ENCODE data around the gene IFT52.
"Not testable (repeated sequence)": the region's sequence is repeated elsewhere in the genome, so short reads cannot be mapped to it uniquely, and the experiment has no call there.

IFT52 gene

DNA sequence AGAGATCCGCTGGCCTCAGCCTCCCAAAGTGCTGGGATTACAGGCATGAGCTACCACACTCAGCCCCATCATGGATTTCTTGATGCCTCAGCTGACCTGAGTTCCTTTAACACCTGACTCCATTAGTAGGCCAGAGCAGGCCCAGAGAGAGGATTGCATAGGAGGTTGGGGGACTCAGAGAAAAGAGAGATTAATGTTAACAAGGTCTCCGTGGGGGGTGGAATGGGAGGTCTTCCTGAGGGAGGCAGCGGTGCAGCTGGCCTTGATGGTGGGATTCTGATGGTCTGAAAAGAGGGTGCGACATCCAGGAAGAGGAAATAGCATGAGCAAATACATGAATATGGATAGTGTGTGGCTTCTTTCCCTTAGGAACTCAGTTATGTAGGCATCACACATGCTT, 22.0 kb upstream of the IFT52 start:
- DNase-seq (ENCODE audit: low spot score): no peak

GRCh38 chr20:43569282-43569681, 21.5 kb upstream of the IFT52 start:
- DNase-seq (ENCODE audit: low spot score): no peak

- DNase-seq (ENCODE audit: low spot score): no peak
Measured at GRCh38 chr20:43570496-43570895, 20.2 kb upstream of the IFT52 start.

GRCh38 chr20:43571310-43571709, 19.4 kb upstream of the IFT52 start:
- DNase-seq (ENCODE audit: low spot score): no peak

- DNase-seq (ENCODE audit: low spot score): no peak
Measured at GRCh38 chr20:43571771-43572170, 19.0 kb upstream of the IFT52 start.

DNA sequence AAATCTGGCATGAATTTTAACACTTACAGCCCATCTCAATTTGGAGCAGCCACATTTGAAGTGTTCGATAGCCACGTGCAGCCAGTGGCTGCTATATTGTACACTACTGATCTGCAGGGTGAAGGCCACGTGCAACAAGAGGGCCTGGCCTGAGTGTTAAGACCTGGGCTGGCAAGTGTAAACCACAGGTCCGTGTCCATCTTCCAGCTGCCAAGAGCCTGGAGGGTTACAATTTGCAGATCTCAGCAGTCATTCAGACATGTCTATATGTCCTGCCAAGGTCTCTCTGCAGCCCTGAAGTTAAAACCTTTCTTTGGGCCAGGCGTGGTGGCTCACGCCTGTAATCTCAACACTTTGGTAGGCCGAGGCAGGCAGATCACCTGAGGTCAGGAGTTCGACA, 17.8 kb upstream of the IFT52 start:
- no peak for DNase-seq (ENCODE audit: low spot score)

GRCh38 chr20:43576108-43576507, 14.6 kb upstream of the IFT52 start:
- DNase-seq (ENCODE audit: low spot score): no peak

DNA sequence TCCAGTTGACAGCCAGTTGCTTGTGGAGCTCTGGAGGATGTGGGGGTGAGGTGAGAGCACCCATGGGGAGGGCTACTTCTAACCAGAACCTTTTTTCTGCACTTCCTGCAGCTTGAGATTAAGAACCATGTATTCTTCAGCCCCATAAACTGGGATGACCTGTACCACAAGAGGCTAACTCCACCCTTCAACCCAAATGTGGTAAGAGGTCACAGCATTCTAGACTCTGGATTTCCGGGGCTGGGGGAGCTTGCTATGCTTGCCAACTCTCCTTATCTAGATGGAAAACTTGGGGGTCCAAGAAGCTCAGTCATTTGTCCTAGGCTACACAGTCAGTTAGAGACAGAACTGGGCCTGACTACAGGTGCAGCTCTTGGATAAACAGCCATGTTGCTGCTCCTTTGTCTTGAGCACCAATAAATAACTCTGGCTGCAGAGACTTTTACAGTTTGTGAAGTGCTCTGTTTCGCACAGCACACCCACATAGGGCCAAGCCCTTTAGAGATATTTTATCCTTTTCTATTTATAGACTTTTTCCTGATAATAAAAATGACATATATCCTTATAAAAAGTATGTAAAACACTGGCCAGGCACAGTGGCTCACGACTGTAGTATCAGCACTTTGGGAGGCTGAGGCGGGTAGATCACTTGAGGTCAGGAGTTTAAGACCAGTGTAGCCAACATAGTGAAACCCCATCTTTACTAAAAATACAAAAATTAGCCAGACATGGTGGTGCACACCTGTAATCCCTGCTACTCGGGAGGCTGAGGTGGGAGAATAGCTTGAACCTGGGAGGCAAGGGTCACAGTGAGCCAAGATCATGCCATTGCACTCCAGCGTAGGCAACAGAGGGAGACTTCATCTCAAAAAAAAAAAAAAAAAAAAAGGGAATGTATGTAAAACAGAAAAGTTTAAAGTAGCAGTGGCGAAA, 10.6 kb upstream of the IFT52 start:
- DNase-seq (ENCODE audit: low spot score): no peak

GRCh38 chr20:43583133-43583864, 7.4 kb upstream of the IFT52 start:
- no peak for DNase-seq (ENCODE audit: low spot score)

DNA sequence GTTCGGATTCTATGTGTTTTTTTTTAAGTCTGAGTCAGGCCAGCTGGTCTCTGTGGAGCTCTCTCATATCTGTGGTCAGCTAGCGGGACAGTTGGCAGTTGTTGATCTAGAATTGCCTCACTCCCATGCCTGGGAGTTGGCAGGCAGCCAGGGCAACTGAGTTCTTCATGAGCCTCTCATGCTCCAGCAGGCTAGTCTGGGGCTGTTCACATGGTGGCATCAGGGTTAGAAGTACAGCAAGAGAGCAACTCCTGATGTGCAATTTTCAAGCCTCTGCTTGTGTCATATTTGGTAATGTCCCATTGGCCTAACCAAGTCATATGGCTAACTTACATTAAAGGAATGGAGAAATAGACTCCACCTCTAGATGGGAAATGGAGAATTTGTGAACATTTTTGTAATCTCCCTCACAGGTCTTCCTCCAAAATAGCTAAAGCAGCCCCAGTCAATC, 6.7 kb upstream of the IFT52 start:
- DNase-seq (ENCODE audit: low spot score): no peak

DNA sequence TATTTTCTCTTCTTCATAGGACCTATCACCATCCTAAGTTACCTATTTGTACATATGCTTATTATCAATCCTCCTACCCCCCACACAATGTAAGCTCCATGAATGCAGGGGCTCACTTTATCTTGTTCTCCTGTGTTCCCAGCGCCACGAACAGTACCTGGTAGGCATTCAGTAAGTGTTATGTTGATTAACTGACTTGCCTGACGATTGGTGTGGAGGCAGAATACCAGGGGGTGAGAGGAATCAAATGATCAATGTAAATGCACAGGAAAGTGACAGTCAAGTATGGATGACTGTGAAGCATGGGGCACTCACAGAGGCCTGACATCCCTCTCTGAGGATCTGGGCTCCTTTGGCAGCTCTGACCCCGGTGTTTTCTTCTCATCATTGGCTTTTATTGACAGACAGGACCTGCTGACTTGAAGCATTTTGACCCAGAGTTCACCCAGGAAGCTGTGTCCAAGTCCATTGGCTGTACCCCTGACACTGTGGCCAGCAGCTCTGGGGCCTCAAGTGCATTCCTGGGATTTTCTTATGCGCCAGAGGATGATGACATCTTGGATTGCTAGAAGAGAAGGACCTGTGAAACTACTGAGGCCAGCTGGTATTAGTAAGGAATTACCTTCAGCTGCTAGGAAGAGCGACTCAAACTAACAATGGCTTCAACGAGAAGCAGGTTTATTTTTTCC, 6.1 kb upstream of the IFT52 start:
- DNase-seq (ENCODE audit: low spot score): no peak

GRCh38 chr20:43586641-43587040, 4.1 kb upstream of the IFT52 start:
- DNase-seq (ENCODE audit: low spot score): no peak

DNA sequence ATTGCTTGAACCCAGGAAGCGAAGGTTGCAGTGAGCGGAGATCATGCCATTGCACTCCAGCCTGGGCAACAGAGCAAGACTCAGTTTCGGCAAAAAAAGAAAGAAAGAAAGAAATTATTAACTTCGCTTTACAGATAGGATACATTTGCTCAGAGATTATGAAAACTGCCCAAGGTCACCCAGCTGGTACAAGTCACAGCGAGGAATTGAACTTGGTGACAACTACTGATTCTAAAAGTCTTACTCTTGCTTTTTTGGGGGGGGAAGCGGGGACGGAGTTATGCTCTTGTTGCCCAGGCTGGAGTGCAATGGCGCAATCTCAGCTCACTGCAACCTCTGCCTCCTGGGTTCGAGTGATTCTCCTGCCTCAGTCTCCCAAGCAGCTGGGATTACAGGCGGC, 2.2 kb upstream of the IFT52 start:
- DNase-seq (ENCODE audit: low spot score): not testable (repeated sequence)

GRCh38 chr20:43590036-43590391, 723 bp upstream of the IFT52 start:
- peak; percentile 50 for DNase-seq (ENCODE audit: low spot score)

GRCh38 chr20:43601960-43602359, 11.2 kb downstream of the IFT52 start:
- DNase-seq (ENCODE audit: low spot score): not testable (repeated sequence)

DNA sequence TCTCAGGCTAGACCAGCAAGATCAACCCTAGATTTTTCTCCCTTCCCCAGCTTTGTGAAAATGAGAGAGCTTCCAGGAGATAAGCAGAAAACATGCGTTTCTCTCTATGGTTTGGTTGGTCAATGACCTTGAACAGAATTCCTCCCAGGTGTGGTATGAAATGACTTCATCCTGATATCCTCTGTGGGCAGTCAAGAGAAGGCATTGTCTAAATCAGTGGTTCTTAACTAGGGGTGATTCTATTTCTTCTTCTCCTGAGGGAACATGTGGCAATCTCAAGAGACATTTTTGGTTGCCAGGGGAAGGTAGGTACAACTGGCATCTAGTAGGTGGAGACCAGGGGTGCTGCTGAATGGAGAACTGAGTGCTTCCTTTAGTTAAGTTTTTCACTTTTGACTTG, 12.4 kb downstream of the IFT52 start:
- DNase-seq (ENCODE audit: low spot score): no peak

- no peak for DNase-seq (ENCODE audit: low spot score)
Measured at GRCh38 chr20:43605715-43606114, 15.0 kb downstream of the IFT52 start.

GRCh38 chr20:43607278-43607677, 16.5 kb downstream of the IFT52 start:
- DNase-seq (ENCODE audit: low spot score): not testable (repeated sequence)

DNA sequence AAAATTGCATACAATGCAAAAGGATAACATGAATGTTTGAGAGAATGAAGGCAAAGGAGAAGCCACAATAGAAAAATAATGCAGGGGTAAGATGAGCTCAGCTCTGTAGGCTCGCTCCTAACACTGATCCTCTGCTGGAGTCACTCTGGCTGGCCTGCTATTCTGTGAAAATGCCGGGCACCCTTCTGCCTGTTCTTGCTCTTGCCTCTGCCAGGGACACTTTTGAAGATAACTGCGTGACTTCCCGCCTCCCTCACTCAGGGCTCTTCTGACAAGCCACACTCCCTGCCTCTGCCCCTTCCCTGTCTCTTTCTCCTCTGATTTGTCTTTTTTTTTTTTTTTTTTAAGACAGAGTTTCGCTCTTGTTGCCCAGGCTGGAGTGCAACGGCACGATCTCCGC, 40.9 kb downstream of the IFT52 start:
- DNase-seq (ENCODE audit: low spot score): no peak

DNA sequence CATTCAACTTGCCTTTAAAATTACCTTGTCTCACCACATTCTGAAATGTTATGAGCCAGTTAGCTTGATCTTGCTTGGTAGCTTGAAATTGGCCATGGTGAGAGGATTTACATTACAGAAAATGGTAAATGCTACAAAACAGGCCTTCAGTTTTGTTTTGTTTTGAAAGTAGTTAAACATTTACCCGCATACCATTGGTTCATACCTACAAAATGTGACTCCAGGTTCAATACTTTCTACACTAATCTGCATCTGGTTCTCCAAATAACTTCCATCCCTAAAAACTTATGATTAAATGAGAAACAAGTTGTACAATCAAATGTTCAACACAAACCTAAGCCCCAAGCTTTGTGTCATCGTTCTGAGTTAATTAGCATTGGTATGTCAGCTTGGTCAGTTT, 45.7 kb downstream of the IFT52 start:
- DNase-seq (ENCODE audit: low spot score): no peak

- DNase-seq (ENCODE audit: low spot score): no peak
Measured at GRCh38 chr20:43642548-43642947, 51.8 kb downstream of the IFT52 start.

GRCh38 chr20:43650997-43651525, 60.3 kb downstream of the IFT52 start:
- DNase-seq (ENCODE audit: low spot score): no peak
